A673 (cell line): ENCODE results near the gene VWA1. TPM values are rescaled to one million over a fixed set of nuclear protein-coding genes. Genes with fewer than 3 reads are reported as not detected.

Source experiments
- BruUV-seq: library from RNA; stranded (reverse); fragments of 400-500 nt; replicated peaks from 2 replicates; lab custom pipeline; 2021; lab: Mats Ljungman, UMichigan
- CTCF ChIA-PET: fragments of 300-600 bp; sonication (Branson Sonifier 250); formaldehyde crosslinking; loops from one replicate; lab custom pipeline; 2022; ENCODE audit warnings: antibody characterized with exemption; lab: Charles Lee
- POLR2A ChIA-PET: fragments of 300-600 bp; sonication (Branson Sonifier 250); formaldehyde crosslinking; loops from one replicate; lab custom pipeline; 2022; ENCODE audit warnings: antibody characterized with exemption; ENCODE audit not compliant: low non-redundant PET; lab: Charles Lee
- DNase-seq: peaks from one replicate; pipeline ENCODE4 v3.0.0-alpha.2; 2015; ENCODE audit warnings: low spot score
- H3K27ac ChIP-seq: fragments of 200-600 bp; sonication (generic); 2 replicates; pipeline ENCODE4 v1.5.1; 2016; ENCODE audit warnings: mixed run types, low read depth, mild to moderate bottlenecking, mixed read lengths, antibody characterized with exemption, low read length; ENCODE audit not compliant: poor library complexity, severe bottlenecking
- H3K27me3 ChIP-seq: fragments of 200-600 bp; sonication (generic); replicated peaks from 2 replicates; pipeline ENCODE4 v1.6.1; 2017; ENCODE audit warnings: mixed run types, low read depth, mild to moderate bottlenecking, mixed read lengths, antibody characterized with exemption, low read length; ENCODE audit not compliant: insufficient read depth, poor library complexity
- H3K36me3 ChIP-seq: fragments of 200-600 bp; sonication (generic); 2 replicates; pipeline ENCODE4 v1.6.1; 2016; ENCODE audit warnings: mixed run types, mild to moderate bottlenecking, mixed read lengths, antibody characterized with exemption, low read length; ENCODE audit not compliant: insufficient read depth, poor library complexity, severe bottlenecking
- H3K4me1 ChIP-seq: fragments of 200-600 bp; sonication (generic); 2 replicates; pipeline ENCODE4 v1.6.1; 2017; ENCODE audit warnings: mixed run types, mild to moderate bottlenecking, mixed read lengths, antibody characterized with exemption, low read length; ENCODE audit not compliant: insufficient read depth, poor library complexity, severe bottlenecking
- H3K4me3 ChIP-seq: fragments of 200-600 bp; sonication (generic); 2 replicates; pipeline ENCODE4 v1.5.1; 2016; ENCODE audit warnings: low read depth, mixed run types, mild to moderate bottlenecking, mixed read lengths, low read length; ENCODE audit not compliant: poor library complexity, severe bottlenecking
- H3K9me3 ChIP-seq: fragments of 200-600 bp; sonication (generic); 2 replicates; pipeline ENCODE4 v1.6.1; 2016; ENCODE audit warnings: mixed run types, low read depth, mild to moderate bottlenecking, mixed read lengths, antibody characterized with exemption, low read length; ENCODE audit not compliant: poor library complexity, severe bottlenecking
- CTCF ChIP-seq: fragments of 300-800, 200-600 bp; sonication (generic); conservative IDR thresholded peaks from 2 replicates; pipeline ENCODE4 v1.5.1; 2017; ENCODE audit warnings: low read depth, mild to moderate bottlenecking, antibody characterized with exemption, low read length, moderate library complexity, mixed read lengths
- EZH2 ChIP-seq: fragments of 200-600 bp; sonication (generic); IDR thresholded peaks from 2 replicates; pipeline ENCODE4 v1.6.1; 2017; ENCODE audit warnings: borderline replicate concordance, low read depth, mild to moderate bottlenecking, mixed read lengths, antibody characterized with exemption, low read length; ENCODE audit not compliant: poor library complexity, severe bottlenecking
- intact Hi-C: fragments of 100-400 bp; cut with micrococcal nuclease; formaldehyde crosslinking; loops from one replicate; pipeline ENCODE4 v1.10.0; 2022; ENCODE audit not compliant: unreplicated experiment
- total RNA-seq: library from RNA; stranded (reverse); gene quantifications from 2 replicates; pipeline ENCODE4 v1.2.3, GENCODE V29; 2021

The VWA1 gene
- total RNA-seq, 1 experiment from 2014 or later = 0.92 TPM

GRCh38 chr1:1425426-1425752, 10.1 kb upstream of the VWA1 start:
- BruUV-seq = no TSS peak
- CTCF ChIA-PET = no interaction called here
- DNase-seq = no peak
- POLR2A ChIA-PET = interaction anchor here (0.6 kb wide), 1 partner anchor 169 kb away, joined by 14 read pairs; no protein-coding TSS in a partner anchor
- Histone ChIP-seq H3K9me3 (no peaks in the 10 kb centered on the region), H3K36me3 (no peaks in the 10 kb centered on the region), H3K4me3 (no peak overlapping the region), H3K4me1 (no peaks in the 10 kb centered on the region), H3K27me3 (no peaks in the 10 kb centered on the region), H3K27ac (no peak overlapping the region)
- TF ChIP-seq EZH2 (no peak), CTCF (no peak)
- intact Hi-C loops = no loop called here

GRCh38 chr1:1425753-1426495, 9.6 kb upstream of the VWA1 start:
- BruUV-seq = no TSS peak
- ChIA-PET CTCF (no interaction called here), POLR2A (interaction anchor here (0.7 kb wide), 1 partner anchor 489 kb away, joined by 10 read pairs; the partner anchor contains the start of gene CALML6)
- Histone ChIP-seq H3K4me1 (no peaks in the 10 kb centered on the region), H3K27ac (no peak overlapping the region), H3K4me3 (no peak overlapping the region), H3K27me3 (no peaks in the 10 kb centered on the region), H3K36me3 (no peaks in the 10 kb centered on the region), H3K9me3 (no peaks in the 10 kb centered on the region)
- no peak for DNase-seq
- intact Hi-C loops = no loop called here
- no peak for TF ChIP-seq EZH2
- no peak for TF ChIP-seq CTCF

DNA sequence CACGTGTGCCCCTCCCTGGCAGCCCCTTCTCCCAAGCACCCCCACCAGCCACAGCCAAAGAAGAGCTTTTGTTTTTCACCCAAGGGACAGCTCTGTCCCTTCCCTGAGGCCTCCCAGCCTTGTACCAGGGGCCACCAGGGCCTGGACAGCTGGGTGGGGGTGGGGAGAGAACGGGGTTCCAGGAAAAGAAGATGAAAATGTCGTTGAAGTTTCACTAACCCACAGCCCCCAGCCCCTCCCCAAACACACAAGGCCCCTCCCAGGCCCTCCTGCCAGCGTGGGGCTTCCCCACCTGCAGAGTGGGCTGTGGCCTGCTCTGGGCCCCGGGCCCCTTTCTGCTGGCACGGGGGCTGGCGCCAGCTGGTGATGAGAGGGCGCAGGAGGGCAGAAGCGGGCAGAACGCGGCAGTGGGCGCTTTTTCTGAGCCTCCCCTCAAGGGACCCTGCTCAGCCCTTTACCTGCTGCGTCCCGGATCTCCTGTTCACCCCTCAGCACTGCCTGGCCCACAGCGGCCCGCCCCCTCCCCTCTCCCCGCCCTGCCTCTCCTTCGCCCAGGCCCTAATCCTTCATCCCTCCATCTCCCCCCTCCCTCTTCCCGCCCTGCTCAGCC, 8.9 kb upstream of the VWA1 start:
- ChIA-PET CTCF (no interaction called here), POLR2A (interaction anchor here (0.7 kb wide), 1 partner anchor 489 kb away, joined by 10 read pairs; the partner anchor contains the start of gene CALML6)
- no peak overlapping the region for H3K27ac ChIP-seq
- H3K4me1 ChIP-seq = no peaks in the 10 kb centered on the region
- DNase-seq = no peak
- intact Hi-C loops = no loop called here
- TF ChIP-seq EZH2 (no peak), CTCF (no peak)
- H3K27me3 ChIP-seq = no peaks in the 10 kb centered on the region
- no peaks in the 10 kb centered on the region for H3K9me3 ChIP-seq
- no peak overlapping the region for H3K4me3 ChIP-seq
- no TSS peak for BruUV-seq
- no peaks in the 10 kb centered on the region for H3K36me3 ChIP-seq
